DOHH2 (cell line): ENCODE data around the gene INPP4A.

Source experiments
- EZH2phosphoT487 ChIP-seq: fragments of 200-600 bp; sonication (generic); IDR thresholded peaks from 2 replicates; pipeline ENCODE4 v1.6.1; 2017; ENCODE audit warnings: borderline replicate concordance, mild to moderate bottlenecking, antibody characterized with exemption, low read length, moderate library complexity, mixed read lengths
- TF ChIP-seq, protein P1 (sequence below): fragments of 200-600 bp; sonication (generic); IDR thresholded peaks from one replicate; pipeline ENCODE4 v1.5.1; 2014; ENCODE audit warnings: antibody characterized with exemption, mild to moderate bottlenecking, low read depth, low read length; ENCODE audit not compliant: poor library complexity, severe bottlenecking

DNA sequence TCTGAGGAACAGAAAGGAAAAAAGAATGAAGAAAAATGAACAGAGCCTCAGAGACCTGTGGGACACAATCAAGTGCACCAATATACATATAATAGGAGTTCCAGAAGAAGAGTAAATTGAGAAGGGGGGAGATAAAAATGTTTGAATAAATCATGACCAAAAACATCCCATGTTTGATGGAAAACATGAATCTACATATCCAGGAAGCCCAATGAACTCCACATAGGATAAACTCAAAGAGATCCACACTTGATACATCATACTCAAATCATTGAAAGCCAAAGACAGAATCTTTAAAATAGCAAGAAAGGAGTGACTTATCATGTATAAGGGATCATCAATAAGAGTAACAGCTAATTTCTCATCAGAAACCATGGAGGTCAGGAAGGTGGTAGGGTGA is 83.7 kb downstream of the INPP4A start:
- TF ChIP-seq, protein P1, sequence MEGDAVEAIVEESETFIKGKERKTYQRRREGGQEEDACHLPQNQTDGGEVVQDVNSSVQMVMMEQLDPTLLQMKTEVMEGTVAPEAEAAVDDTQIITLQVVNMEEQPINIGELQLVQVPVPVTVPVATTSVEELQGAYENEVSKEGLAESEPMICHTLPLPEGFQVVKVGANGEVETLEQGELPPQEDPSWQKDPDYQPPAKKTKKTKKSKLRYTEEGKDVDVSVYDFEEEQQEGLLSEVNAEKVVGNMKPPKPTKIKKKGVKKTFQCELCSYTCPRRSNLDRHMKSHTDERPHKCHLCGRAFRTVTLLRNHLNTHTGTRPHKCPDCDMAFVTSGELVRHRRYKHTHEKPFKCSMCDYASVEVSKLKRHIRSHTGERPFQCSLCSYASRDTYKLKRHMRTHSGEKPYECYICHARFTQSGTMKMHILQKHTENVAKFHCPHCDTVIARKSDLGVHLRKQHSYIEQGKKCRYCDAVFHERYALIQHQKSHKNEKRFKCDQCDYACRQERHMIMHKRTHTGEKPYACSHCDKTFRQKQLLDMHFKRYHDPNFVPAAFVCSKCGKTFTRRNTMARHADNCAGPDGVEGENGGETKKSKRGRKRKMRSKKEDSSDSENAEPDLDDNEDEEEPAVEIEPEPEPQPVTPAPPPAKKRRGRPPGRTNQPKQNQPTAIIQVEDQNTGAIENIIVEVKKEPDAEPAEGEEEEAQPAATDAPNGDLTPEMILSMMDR = no peak
- TF ChIP-seq EZH2phosphoT487 = no peak
